GM18502 (cell line): Measurements from ENCODE around the gene PTTG2.
"Not testable (repeated sequence)": the region's sequence is repeated elsewhere in the genome, so short reads cannot be mapped to it uniquely, and the experiment has no call there.

Source experiments
- ATAC-seq: cut with Tn5 transposase; IDR thresholded peaks from one replicate; pipeline ENCODE4 v1.9.1; 2021; ENCODE audit warnings: mild to moderate bottlenecking; ENCODE audit not compliant: unreplicated experiment, poor library complexity

Gene PTTG2

GRCh38 chr4:37953620-37954293, 6.4 kb upstream of the PTTG2 start:
- ATAC-seq, result no peak

GRCh38 chr4:37956941-37957340, 3.3 kb upstream of the PTTG2 start:
- ATAC-seq, result no peak

- ATAC-seq, result no peak
These were observed 1.3 kb upstream of the PTTG2 start for GRCh38 chr4:37958932-37959331.

GRCh38 chr4:37960679-37961450, 667 bp downstream of the PTTG2 start:
- ATAC-seq, result no peak

GRCh38 chr4:37964734-37965457, 4.7 kb downstream of the PTTG2 start:
- peak; percentile 74 for ATAC-seq

GRCh38 chr4:37966044-37966443, 5.8 kb downstream of the PTTG2 start:
- no peak for ATAC-seq

- no peak for ATAC-seq
These were observed 7.5 kb downstream of the PTTG2 start for GRCh38 chr4:37967736-37968135.

- no peak for ATAC-seq
These were observed 8.5 kb downstream of the PTTG2 start for GRCh38 chr4:37968747-37969146.

GRCh38 chr4:37970702-37971101, 10.5 kb downstream of the PTTG2 start:
- ATAC-seq, result peak; percentile 65

- ATAC-seq, result no peak
These were observed 11.0 kb downstream of the PTTG2 start for GRCh38 chr4:37971202-37971601.

GRCh38 chr4:37973441-37973840, 13.2 kb downstream of the PTTG2 start:
- no peak for ATAC-seq

GRCh38 chr4:37975321-37975822, 15.2 kb downstream of the PTTG2 start:
- ATAC-seq, result not testable (repeated sequence)

GRCh38 chr4:37976507-37976906, 16.3 kb downstream of the PTTG2 start:
- ATAC-seq, result no peak

- ATAC-seq, result peak; percentile 81
These were observed 16.8 kb downstream of the PTTG2 start for GRCh38 chr4:37976991-37977470.

GRCh38 chr4:37977471-37978247, 17.5 kb downstream of the PTTG2 start:
- ATAC-seq, result peak; percentile 74

GRCh38 chr4:37978248-37978924, 18.2 kb downstream of the PTTG2 start:
- peak; percentile 35 for ATAC-seq

GRCh38 chr4:37980246-37980645, 20.0 kb downstream of the PTTG2 start:
- ATAC-seq, result no peak

- no peak for ATAC-seq
These were observed 21.2 kb downstream of the PTTG2 start for GRCh38 chr4:37981425-37981824.

- no peak for ATAC-seq
These were observed 21.9 kb downstream of the PTTG2 start for GRCh38 chr4:37981844-37982720.
